ENCODE data around the gene CORO2B. TPM values are rescaled to one million over a fixed set of nuclear protein-coding genes. Genes with fewer than 3 reads are reported as not detected.

CORO2B gene
- total RNA-seq, 6 donors from 2014 or later, result 0.79 to 9.0 (median 2.0) TPM

GRCh38 chr15:68640791-68641331 lies 62.1 kb downstream of the CORO2B start:
- 81 to 86% methylated on average over 6 to 8 of the region's 8 CpGs for WGBS, 2 donors
- H3K36me3 ChIP-seq, result no peaks in the 10 kb centered on the region
- H3K4me3 ChIP-seq, result no peak overlapping the region
- H3K9me3 ChIP-seq, result no peaks in the 10 kb centered on the region
- H3K4me1 ChIP-seq, result peaks cover 6 to 15% (median 8%) of the 10 kb centered on the region in 4 donors
- DNase-seq (no peak), ATAC-seq (ENCODE audit: low FRiP score in 2 of 2) (no peak)
- peak overlapping the region in 1 of 4 donors; percentile 19 for H3K27ac ChIP-seq
- TF ChIP-seq POLR2A (IDR thresholded peaks at IDR 0.05), result no peak
- no peak for TF ChIP-seq POLR2AphosphoS5 (IDR thresholded peaks at IDR 0.05)
- TF ChIP-seq CTCF (IDR thresholded peaks at IDR 0.05), result no peak
- TF ChIP-seq EP300 (IDR thresholded peaks at IDR 0.05), result no peak
- no peaks in the 10 kb centered on the region for H3K27me3 ChIP-seq

DNA sequence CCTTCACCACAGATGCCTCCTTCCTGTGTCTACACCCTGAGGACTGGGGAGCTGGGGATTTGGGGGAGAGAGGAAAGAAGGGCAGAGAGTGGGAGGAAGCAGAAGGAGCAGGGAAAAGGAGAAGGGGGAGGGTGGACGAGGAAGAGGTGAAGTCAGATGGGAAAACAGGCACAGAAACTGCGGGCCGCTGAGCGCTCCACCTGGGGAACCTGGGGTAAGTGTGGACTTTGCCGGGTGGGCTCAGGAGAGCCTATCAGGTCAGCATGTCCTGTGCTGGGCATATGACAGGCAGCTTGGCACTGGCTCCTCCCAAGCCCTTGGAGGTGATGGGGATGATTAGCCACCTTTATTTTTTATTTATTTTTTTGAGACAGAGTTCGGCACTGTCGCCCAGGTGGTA lies 62.6 kb downstream of the CORO2B start:
- Histone ChIP-seq H3K36me3 (no peaks in the 10 kb centered on the region), H3K4me1 (peaks cover 6 to 10% (median 8%) of the 10 kb centered on the region in 4 donors), H3K4me3 (no peak overlapping the region), H3K27ac (peak overlapping the region in 1 of 4 donors; percentile 19), H3K9me3 (no peaks in the 10 kb centered on the region), H3K27me3 (no peaks in the 10 kb centered on the region)
- no peak for DNase-seq
- WGBS, 2 donors, result 92 to 95% methylated on average over 7 of the region's 7 CpGs
- TF ChIP-seq POLR2A (IDR thresholded peaks at IDR 0.05), result no peak
- no peak for TF ChIP-seq POLR2AphosphoS5 (IDR thresholded peaks at IDR 0.05)
- no peak for TF ChIP-seq EP300 (IDR thresholded peaks at IDR 0.05)
- TF ChIP-seq CTCF (IDR thresholded peaks at IDR 0.05), result no peak
- no peak for ATAC-seq (ENCODE audit: low FRiP score in 2 of 2)

DNA sequence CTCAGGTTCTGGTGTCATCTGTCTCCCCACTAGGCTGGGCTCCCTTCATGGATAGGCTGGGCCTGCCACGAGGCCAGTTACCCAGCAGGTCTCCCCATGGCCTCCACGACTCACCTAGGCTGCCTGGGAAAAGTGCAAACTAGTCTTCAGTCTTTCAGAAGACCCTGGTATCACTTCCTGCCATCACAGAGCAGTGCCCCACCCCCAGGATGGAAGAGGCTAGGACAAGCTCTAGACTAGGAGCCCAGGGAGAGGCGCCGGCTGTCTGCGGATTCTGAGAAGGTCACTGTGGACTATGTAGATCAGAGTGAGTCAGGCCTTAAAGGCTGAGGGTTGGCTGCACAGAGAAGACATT lies 63.7 kb downstream of the CORO2B start:
- Histone ChIP-seq H3K27ac (no peak overlapping the region), H3K9me3 (no peaks in the 10 kb centered on the region), H3K36me3 (no peaks in the 10 kb centered on the region), H3K4me1 (peaks cover 6 to 10% (median 7%) of the 10 kb centered on the region in 4 donors), H3K27me3 (no peaks in the 10 kb centered on the region), H3K4me3 (no peak overlapping the region)
- DNase-seq (no peak), ATAC-seq (ENCODE audit: low FRiP score in 2 of 2) (no peak)
- 89 to 96% methylated on average over 3 to 5 of the region's 5 CpGs for WGBS, 2 donors
- no peak for TF ChIP-seq POLR2A (IDR thresholded peaks at IDR 0.05)
- no peak for TF ChIP-seq CTCF (IDR thresholded peaks at IDR 0.05)
- TF ChIP-seq POLR2AphosphoS5 (IDR thresholded peaks at IDR 0.05), result no peak
- no peak for TF ChIP-seq EP300 (IDR thresholded peaks at IDR 0.05)

- ATAC-seq (ENCODE audit: low FRiP score in 2 of 2) (peak in 1 of 2 donors; percentile 30), DNase-seq (no peak)
- Histone ChIP-seq H3K9me3 (no peaks in the 10 kb centered on the region), H3K36me3 (no peaks in the 10 kb centered on the region), H3K27me3 (no peaks in the 10 kb centered on the region), H3K4me1 (peaks cover 1 to 10% (median 5%) of the 10 kb centered on the region in 4 donors), H3K4me3 (no peak overlapping the region), H3K27ac (no peak overlapping the region)
- 94 to 95% methylated on average over 5 of the region's 5 CpGs for WGBS, 2 donors
- TF ChIP-seq POLR2A (IDR thresholded peaks at IDR 0.05) (no peak), POLR2AphosphoS5 (IDR thresholded peaks at IDR 0.05) (no peak), CTCF (IDR thresholded peaks at IDR 0.05) (no peak)
These were observed 64.5 kb downstream of the CORO2B start for GRCh38 chr15:68643216-68643830.
